Measurements from ENCODE around the gene CYP27B1. TPM values are rescaled to one million over a fixed set of nuclear protein-coding genes. Genes with fewer than 3 reads are reported as not detected.
A peak's percentile ranks its signal among the peaks of the same experiment; 100 is the strongest.

Gene CYP27B1
- total and polyA plus RNA-seq, 2 donors (not counting 3 experiments of a cell fraction or from before 2014, with no cell fraction given) = 0.62 to 2.7 TPM

GRCh38 chr12:57717846-57718640 lies 48.8 kb downstream of the CYP27B1 start:
- no peaks in the 10 kb centered on the region for H3K9me3 ChIP-seq (replicated peaks; ENCODE audit: control insufficient read depth, insufficient read depth, low read length)
- no peak overlapping the region for H3K4me3 ChIP-seq (replicated peaks in 1 of 3; ENCODE audit: insufficient read depth in 1 of 3, low read depth in 1 of 3, low read length in 3 of 3)
- no peaks in the 10 kb centered on the region for H3K4me1 ChIP-seq (ENCODE audit: control insufficient read depth, extremely low read depth, insufficient read depth, low read length)
- H3K79me2 ChIP-seq (ENCODE audit: control insufficient read depth, insufficient read depth, low read length) = no peaks in the 10 kb centered on the region
- intact Hi-C loops (cut with micrococcal nuclease) = no loop called here
- dilution Hi-C loops (cut with MboI; ENCODE audit: extremely low pct_ligation_motif_present, low sequenced_read_pairs) = no loop called here
- CTCF ChIA-PET = interaction anchor here (0.7 to 1.2 kb wide), 2 partner anchors 24 to 135 kb away, joined by 4 read pairs; partner anchors contain the start of gene OS9
- no peak overlapping the region for H3K27ac ChIP-seq (ENCODE audit: insufficient read depth, low read depth, low read length)
- no peaks in the 10 kb centered on the region for H4K20me1 ChIP-seq (replicated peaks; ENCODE audit: control insufficient read depth, extremely low read depth, insufficient read depth, low read length)
- H3K9me1 ChIP-seq (replicated peaks; ENCODE audit: control insufficient read depth, extremely low read depth, insufficient read depth, low read length) = no peaks in the 10 kb centered on the region
- FAIRE-seq (no peak), DNase-seq (ENCODE audit: low read depth, low spot score) (no peak)
- H3K9ac ChIP-seq (replicated peaks; ENCODE audit: extremely low read depth, insufficient read depth, low read length) = no peak overlapping the region
- POLR2A ChIA-PET = no interaction called here
- BruUV-seq (replicated peaks) = TSS peak; percentile 3
- no peak overlapping the region for H3K4me2 ChIP-seq (ENCODE audit: insufficient read depth, low read length)
- peaks cover 0 to 41% of the 10 kb centered on the region in 2 experiments for H3K36me3 ChIP-seq (ENCODE audit: control insufficient read depth in 2 of 2, extremely low read depth in 1 of 2, insufficient read depth in 2 of 2, low read length in 2 of 2)
- no peak overlapping the region for H2AFZ ChIP-seq (ENCODE audit: low read depth, low read length)
- TF ChIP-seq CTCF (IDR thresholded peaks at IDR 0.05; ENCODE audit: extremely low read depth in 1 of 2, insufficient read depth in 1 of 2, low read depth in 1 of 2, low read length in 2 of 2) = no peak
- no peaks in the 10 kb centered on the region for H3K27me3 ChIP-seq (ENCODE audit: control insufficient read depth in 2 of 2, insufficient read depth in 2 of 2, low read length in 2 of 2)

GRCh38 chr12:57717131-57717530 lies 49.7 kb downstream of the CYP27B1 start:
- Histone ChIP-seq H3K9me3 (replicated peaks; ENCODE audit: control insufficient read depth, insufficient read depth, low read length) (no peaks in the 10 kb centered on the region), H3K36me3 (ENCODE audit: control insufficient read depth in 2 of 2, extremely low read depth in 1 of 2, insufficient read depth in 2 of 2, low read length in 2 of 2) (peaks cover 0 to 41% of the 10 kb centered on the region in 2 experiments), H3K9ac (replicated peaks; ENCODE audit: extremely low read depth, insufficient read depth, low read length) (no peak overlapping the region), H3K27me3 (ENCODE audit: control insufficient read depth in 2 of 2, insufficient read depth in 2 of 2, low read length in 2 of 2) (no peaks in the 10 kb centered on the region), H3K79me2 (ENCODE audit: control insufficient read depth, insufficient read depth, low read length) (no peaks in the 10 kb centered on the region), H3K4me3 (replicated peaks in 1 of 3; ENCODE audit: insufficient read depth in 1 of 3, low read depth in 1 of 3, low read length in 3 of 3) (no peak overlapping the region), H4K20me1 (replicated peaks; ENCODE audit: control insufficient read depth, extremely low read depth, insufficient read depth, low read length) (no peaks in the 10 kb centered on the region), H3K4me1 (ENCODE audit: control insufficient read depth, extremely low read depth, insufficient read depth, low read length) (no peaks in the 10 kb centered on the region), H3K4me2 (ENCODE audit: insufficient read depth, low read length) (no peak overlapping the region), H3K27ac (ENCODE audit: insufficient read depth, low read depth, low read length) (no peak overlapping the region), H3K9me1 (replicated peaks; ENCODE audit: control insufficient read depth, extremely low read depth, insufficient read depth, low read length) (no peaks in the 10 kb centered on the region), H2AFZ (ENCODE audit: low read depth, low read length) (no peak overlapping the region)
- dilution Hi-C loops (cut with MboI; ENCODE audit: extremely low pct_ligation_motif_present, low sequenced_read_pairs) = no loop called here
- intact Hi-C loops (cut with micrococcal nuclease) = no loop called here
- POLR2A ChIA-PET = no interaction called here
- DNase-seq (ENCODE audit: low read depth, low spot score) (no peak), FAIRE-seq (no peak)
- no TSS peak for BruUV-seq (replicated peaks)
- CTCF ChIA-PET = interaction anchor here (1.3 kb wide), 1 partner anchor 9 kb away, joined by 5 read pairs; no protein-coding TSS in a partner anchor
- TF ChIP-seq FOS (IDR thresholded peaks at IDR 0.05; ENCODE audit: borderline replicate concordance, insufficient read depth, low read length) (no peak), MYC (IDR thresholded peaks at IDR 0.05; ENCODE audit: low read depth, low read length) (no peak), JUN (IDR thresholded peaks at IDR 0.05; ENCODE audit: borderline replicate concordance, insufficient read depth, insufficient read length, low read depth) (no peak), POLR2A (IDR thresholded peaks at IDR 0.05; ENCODE audit: low read depth, low read length) (no peak), EZH2 (IDR thresholded peaks at IDR 0.05; ENCODE audit: borderline replicate concordance, low read depth, low read length, severe bottlenecking) (no peak), POLR2AphosphoS5 (IDR thresholded peaks at IDR 0.05; ENCODE audit: insufficient read depth, low read depth, low read length) (no peak), CTCF (IDR thresholded peaks at IDR 0.05; ENCODE audit: extremely low read depth in 1 of 2, insufficient read depth in 1 of 2, low read depth in 1 of 2, low read length in 2 of 2) (no peak), GATA2 (IDR thresholded peaks at IDR 0.05; ENCODE audit: insufficient read depth, insufficient read length, low read depth, low read length) (no peak), MAX (IDR thresholded peaks at IDR 0.05; ENCODE audit: insufficient read depth, insufficient read length) (no peak)

Measured in endothelial cell of umbilical vein (primary cell).